RWPE2 (cell line): ENCODE data around the gene CDH1.

Experiments used
- ATAC-seq: fragments of 200-7000 bp; cut with Tn5 transposase; 3 replicates; pipeline ENCODE4 v1.9.1; 2021; ENCODE audit warnings: low read depth
- DNase-seq: peaks from one replicate; pipeline ENCODE4 v3.0.0-alpha.2; 2020; ENCODE audit warnings: low spot score
- H3K27ac ChIP-seq: fragments of 450-650 bp; 2 replicates; pipeline ENCODE4 v1.5.1; 2017; ENCODE audit warnings: mild to moderate bottlenecking; ENCODE audit not compliant: poor library complexity, severe bottlenecking
- H3K27me3 ChIP-seq: fragments of 250-450 bp; sonication (Bioruptor Pico); 2 replicates; pipeline ENCODE4 v1.5.1; 2021; ENCODE audit warnings: mild to moderate bottlenecking, moderate library complexity; ENCODE audit not compliant: insufficient read depth, poor library complexity, severe bottlenecking
- H3K36me3 ChIP-seq: fragments of 250-450 bp; sonication (Bioruptor Pico); 2 replicates; pipeline ENCODE4 v1.5.1; 2020; ENCODE audit warnings: low read depth, mild to moderate bottlenecking, moderate library complexity
- H3K4me1 ChIP-seq: fragments of 250-450 bp; sonication (Bioruptor Pico); 2 replicates; pipeline ENCODE4 v1.5.1; 2021; ENCODE audit warnings: mild to moderate bottlenecking, moderate library complexity; ENCODE audit not compliant: insufficient read depth, poor library complexity, severe bottlenecking
- H3K4me3 ChIP-seq: fragments of 250-450 bp; sonication (Bioruptor Pico); 2 replicates; pipeline ENCODE4 v1.5.1; 2021; ENCODE audit warnings: mild to moderate bottlenecking, moderate library complexity; ENCODE audit not compliant: severe bottlenecking
- H3K9me3 ChIP-seq: fragments of 250-450 bp; sonication (Bioruptor Pico); 2 replicates; pipeline ENCODE4 v1.5.1; 2021; ENCODE audit warnings: mild to moderate bottlenecking, moderate library complexity; ENCODE audit not compliant: severe bottlenecking
- CTCF ChIP-seq: fragments of 450-650 bp; IDR thresholded peaks from one replicate; pipeline ENCODE4 v1.5.1; 2017; ENCODE audit warnings: mild to moderate bottlenecking, moderate library complexity; ENCODE audit not compliant: poor library complexity, severe bottlenecking

Gene CDH1

GRCh38 chr16:68717684-68718083, 19.4 kb upstream of the CDH1 start:
- DNase-seq: no peak
- no peaks in the 10 kb centered on the region for H3K4me1 ChIP-seq
- H3K27me3 ChIP-seq: no peaks in the 10 kb centered on the region
- no peak overlapping the region for H3K27ac ChIP-seq
- no peaks in the 10 kb centered on the region for H3K9me3 ChIP-seq
- TF ChIP-seq CTCF: no peak
- ATAC-seq: no peak
- no peaks in the 10 kb centered on the region for H3K36me3 ChIP-seq
- no peak overlapping the region for H3K4me3 ChIP-seq

GRCh38 chr16:68718590-68718989, 18.5 kb upstream of the CDH1 start:
- H3K4me3 ChIP-seq: no peak overlapping the region
- no peak overlapping the region for H3K27ac ChIP-seq
- H3K9me3 ChIP-seq: no peaks in the 10 kb centered on the region
- H3K4me1 ChIP-seq: no peaks in the 10 kb centered on the region
- no peaks in the 10 kb centered on the region for H3K36me3 ChIP-seq
- no peak for TF ChIP-seq CTCF
- H3K27me3 ChIP-seq: no peaks in the 10 kb centered on the region
- ATAC-seq (no peak), DNase-seq (no peak)

GRCh38 chr16:68719993-68720489, 17.1 kb upstream of the CDH1 start:
- DNase-seq (no peak), ATAC-seq (no peak)
- Histone ChIP-seq H3K9me3 (no peaks in the 10 kb centered on the region), H3K27me3 (no peaks in the 10 kb centered on the region), H3K27ac (no peak overlapping the region), H3K4me3 (no peak overlapping the region), H3K4me1 (no peaks in the 10 kb centered on the region), H3K36me3 (no peaks in the 10 kb centered on the region)
- no peak for TF ChIP-seq CTCF

- no peaks in the 10 kb centered on the region for H3K27me3 ChIP-seq
- no peaks in the 10 kb centered on the region for H3K9me3 ChIP-seq
- no peaks in the 10 kb centered on the region for H3K36me3 ChIP-seq
- no peaks in the 10 kb centered on the region for H3K4me1 ChIP-seq
- no peak overlapping the region for H3K27ac ChIP-seq
- no peak for ATAC-seq
- TF ChIP-seq CTCF: no peak
- no peak overlapping the region for H3K4me3 ChIP-seq
- DNase-seq: no peak
Measured at GRCh38 chr16:68722119-68723024, 14.7 kb upstream of the CDH1 start.

- ATAC-seq: no peak
- TF ChIP-seq CTCF: no peak
Measured at GRCh38 chr16:68724797-68725196, 12.3 kb upstream of the CDH1 start.

More at GRCh38 chr16:68724797-68725196, 12.3 kb upstream of the CDH1 start:
- Histone ChIP-seq H3K27me3 (no peaks in the 10 kb centered on the region), H3K9me3 (no peaks in the 10 kb centered on the region), H3K4me3 (no peak overlapping the region), H3K27ac (no peak overlapping the region), H3K4me1 (no peaks in the 10 kb centered on the region), H3K36me3 (no peaks in the 10 kb centered on the region)
- no peak for DNase-seq
